ENCODE data around the gene SNORC. TPM values are rescaled to one million over a fixed set of nuclear protein-coding genes. Genes with fewer than 3 reads are reported as not detected.

Gene SNORC
- total and polyA plus RNA-seq, 2 of the 13 experiments (the other 11 are each of a cell fraction or from before 2014, with no cell fraction given): 59.1 to 86.1 TPM

- TF ChIP-seq ZNF343 (CRISPR knock-in tag; IDR thresholded peaks at IDR 0.05) (peak; percentile 72; the same call in 1 of the 2 replicates), ZKSCAN1 (IDR thresholded peaks at IDR 0.05; ENCODE audit: low read length) (no peak), FOXC1 (CRISPR knock-in tag; IDR thresholded peaks at IDR 0.05; ENCODE audit: borderline replicate concordance) (no peak; the same call in none of the 2 replicates), IKZF5 (CRISPR knock-in tag; IDR thresholded peaks at IDR 0.05) (peak; percentile 75; the same call in 1 of the 2 replicates), ARHGAP35 (CRISPR knock-in tag; IDR thresholded peaks at IDR 0.05; ENCODE audit: borderline replicate concordance) (no peak), TRIM22 (IDR thresholded peaks at IDR 0.05) (no peak), ZNF18 (CRISPR knock-in tag; IDR thresholded peaks at IDR 0.05; ENCODE audit: insufficient replicate concordance) (no peak), ARID5B (CRISPR knock-in tag; IDR thresholded peaks at IDR 0.05) (peak; percentile 64; the same call in 1 of the 2 replicates), GABPA (IDR thresholded peaks at IDR 0.05; ENCODE audit: low read depth, low read length) (no peak), GABPA (CRISPR knock-in tag; IDR thresholded peaks at IDR 0.05; ENCODE audit: low read depth) (no peak), ZNF136 (CRISPR knock-in tag; IDR thresholded peaks at IDR 0.05; ENCODE audit: low read depth) (0 out of 2 replicates have a peak, but pooled peaks have one; percentile 58), ZNF225 (CRISPR knock-in tag; IDR thresholded peaks at IDR 0.05) (no peak; the same call in none of the 2 replicates), ZNF660 (CRISPR knock-in tag; IDR thresholded peaks at IDR 0.05; ENCODE audit: borderline replicate concordance, low read depth) (no peak), MYPOP (CRISPR knock-in tag; IDR thresholded peaks at IDR 0.05) (no peak), ATRX (CRISPR knock-in tag; IDR thresholded peaks at IDR 0.05; ENCODE audit: borderline replicate concordance) (no peak), ZNF547 (CRISPR knock-in tag; IDR thresholded peaks at IDR 0.05) (peak; percentile 52; the same call in 1 of the 2 replicates), NFKBIZ (CRISPR knock-in tag; IDR thresholded peaks at IDR 0.05) (no peak), HMG20A (CRISPR knock-in tag; IDR thresholded peaks at IDR 0.05; ENCODE audit: borderline replicate concordance) (peak; percentile 47; the same call in 1 of the 2 replicates), MTF2 (CRISPR knock-in tag; IDR thresholded peaks at IDR 0.05; ENCODE audit: borderline replicate concordance) (no peak; the same call in 1 of the 2 replicates), MAFK (conservative IDR thresholded peaks at IDR 0.05 in 1 of 2, IDR thresholded peaks at IDR 0.05 in 1 of 2; ENCODE audit: low read length in 2 of 2) (no peak)
Measured at GRCh38 chr2:232871835-232872736, 2.0 kb downstream of the SNORC start (continued).
